GM18951 (cell line): ENCODE results near the gene IRAK1.

Experiments used
- POLR2A ChIP-seq: IDR thresholded peaks from 4 replicates; pipeline ENCODE4 v1.6.1; 2011; ENCODE audit warnings: mild to moderate bottlenecking; ENCODE audit not compliant: insufficient read length, insufficient read depth; ENCODE audit errors: extremely low read depth
- in situ Hi-C: fragments of 300-500 bp; cut with MboI; formaldehyde crosslinking; loops from one replicate; pipeline ENCODE4 v1.12.0; 2022; ENCODE audit warnings: low sequenced_read_pairs, mixed read lengths, inconsistent platforms; ENCODE audit not compliant: unreplicated experiment

The IRAK1 gene

DNA sequence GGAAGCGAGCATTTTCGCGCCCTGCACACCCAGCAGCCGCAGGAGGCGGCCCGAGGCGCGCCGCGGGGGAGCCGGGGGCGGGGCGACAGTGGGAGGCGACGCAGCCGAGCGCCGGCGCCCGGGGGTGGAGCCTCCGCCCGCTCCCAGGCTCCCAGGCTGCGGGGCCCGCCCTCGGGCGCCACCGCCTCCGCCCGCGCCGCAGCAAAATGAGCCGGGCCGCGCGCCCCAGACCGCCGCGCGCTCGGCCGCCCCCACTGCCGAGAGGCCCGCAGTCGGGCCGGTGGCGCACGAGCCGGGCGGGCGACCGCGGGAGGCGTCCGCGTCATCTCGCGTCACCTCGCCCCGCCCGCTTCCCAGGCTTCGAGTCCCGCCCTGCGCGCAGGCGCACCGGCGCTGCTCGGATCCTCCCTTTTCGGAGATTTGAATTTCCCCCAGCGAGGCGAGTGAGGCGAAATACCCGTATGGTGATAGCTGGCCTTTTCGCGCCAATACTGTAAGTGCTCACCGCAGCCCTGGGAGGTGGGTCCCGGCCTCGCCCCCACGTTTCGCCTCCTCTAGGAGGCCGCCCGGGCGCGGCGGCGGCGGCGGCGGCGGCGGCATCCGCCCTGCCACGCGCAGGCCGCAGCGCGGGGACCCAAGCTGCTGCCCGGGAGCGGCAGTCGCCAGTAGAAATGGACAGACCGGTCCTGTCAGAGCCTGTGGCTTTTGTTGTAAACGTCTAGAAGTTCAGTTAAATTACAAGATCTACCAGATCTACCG, 47.2 kb downstream of the IRAK1 start, which contains the start of gene TMEM187:
Gene TMEM187, plus strand, starts transcription at position 387 of the 759 bp plus-strand sequence. CDS start 9,309 bp downstream, outside the sequence.
- peak; percentile 64 for TF ChIP-seq POLR2A
- in situ Hi-C loops: no loop called here

DNA sequence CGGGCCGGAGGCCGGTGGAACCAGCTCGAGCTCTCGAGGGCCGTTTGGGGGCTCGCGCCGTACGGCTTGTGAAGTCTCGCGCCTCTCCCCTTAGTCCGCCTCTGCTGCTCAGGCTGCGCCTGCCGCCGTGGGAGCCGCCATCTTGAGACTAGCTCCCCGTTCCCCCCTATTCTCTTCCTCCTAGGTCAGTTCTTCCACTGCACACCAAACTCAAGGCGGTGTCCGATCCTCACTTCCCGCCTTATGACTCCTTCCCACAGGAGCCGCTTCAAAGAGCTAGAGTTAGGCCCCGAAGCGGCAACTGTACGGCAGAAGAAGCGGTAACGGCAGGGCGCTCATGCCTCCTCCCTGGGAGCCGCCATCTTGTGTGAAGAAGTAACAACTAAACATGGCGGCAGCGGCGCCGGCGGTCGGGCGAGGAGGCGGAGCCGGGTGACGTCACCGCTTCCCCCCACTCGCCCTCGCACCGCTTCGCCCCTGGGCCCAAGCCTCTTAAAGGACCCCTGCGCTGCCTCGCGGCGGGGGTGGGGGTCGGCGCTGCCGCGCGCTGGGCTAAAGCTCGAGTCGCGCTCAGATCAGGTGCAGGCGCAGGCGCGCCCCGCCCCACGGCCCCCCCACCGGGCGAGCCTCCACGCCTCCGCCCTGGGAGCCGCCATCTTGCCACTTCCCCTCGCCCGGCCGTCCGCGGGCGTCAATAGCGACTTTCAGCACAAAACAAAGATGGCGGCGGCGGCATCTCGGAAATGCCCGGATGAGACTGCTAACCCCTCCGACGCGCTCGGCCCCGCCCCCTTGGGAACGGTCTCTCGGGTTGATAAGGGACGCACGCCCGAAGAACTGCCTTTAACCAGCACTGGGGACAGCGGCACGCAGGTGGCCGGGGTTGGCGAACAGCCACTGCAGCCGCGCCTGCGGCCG, 48.0 kb downstream of the IRAK1 start, which contains the start of gene HCFC1:
Gene HCFC1, minus strand, starts transcription at position 369 of the 918 bp plus-strand sequence. CDS start 978 bp downstream, outside the sequence.
- peak; percentile 54 for TF ChIP-seq POLR2A
- in situ Hi-C loops: no loop called here

DNA sequence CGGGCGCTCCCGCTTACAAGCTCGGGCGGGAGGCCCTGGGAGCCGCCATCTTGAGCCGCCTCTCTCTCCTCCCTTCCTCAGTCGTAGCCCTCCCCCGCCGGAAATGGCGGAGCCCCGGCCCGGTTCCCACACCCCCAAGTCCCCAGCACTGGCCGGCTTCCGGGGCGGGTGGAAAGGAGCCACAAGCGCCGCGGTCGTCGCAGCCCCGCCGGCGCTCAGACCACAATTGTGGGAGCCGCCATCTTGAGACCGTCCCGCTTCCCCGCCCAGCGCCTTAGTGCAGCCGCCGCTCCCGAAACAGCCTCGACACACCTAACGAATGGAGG, 48.6 kb downstream of the IRAK1 start:
- TF ChIP-seq POLR2A: peak; percentile 57
- in situ Hi-C loops: no loop called here

DNA sequence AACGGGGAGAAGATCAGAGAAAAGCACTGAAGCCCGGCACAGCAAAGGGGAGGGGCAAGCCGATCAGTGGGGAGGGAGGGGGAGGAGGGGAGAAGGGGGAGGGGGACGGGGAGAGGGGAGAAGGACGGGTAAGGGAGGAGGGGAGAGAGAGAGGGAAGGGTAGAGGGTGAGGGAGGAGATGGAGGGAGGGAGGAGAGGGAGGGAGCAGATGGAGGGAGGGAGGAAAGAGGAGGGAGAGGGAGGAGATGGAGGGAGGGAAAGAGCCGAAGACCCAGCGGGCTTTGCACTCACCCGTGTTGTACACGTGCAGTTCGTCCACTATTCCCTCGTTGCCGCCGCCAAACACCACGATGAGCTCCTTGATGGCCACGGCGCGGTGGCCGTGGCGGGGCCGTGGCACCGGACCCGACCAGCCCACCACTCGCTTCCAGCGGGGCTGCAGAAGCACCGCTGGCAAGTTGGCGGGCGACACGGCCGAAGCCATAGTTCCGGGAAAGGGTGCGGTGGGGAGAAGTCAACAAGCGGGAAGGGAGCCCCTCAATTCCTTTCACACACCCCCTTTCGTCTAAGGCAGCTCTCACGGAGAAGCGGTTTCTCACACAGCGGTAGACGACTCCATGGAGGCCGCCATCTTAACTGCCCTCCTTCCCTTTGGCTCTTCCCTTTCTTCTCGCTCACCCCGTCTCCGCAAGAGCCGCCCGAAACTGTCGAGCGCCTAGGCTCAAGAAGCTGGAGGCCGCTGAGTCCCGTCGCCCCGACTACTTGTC, 49.2 kb downstream of the IRAK1 start:
- in situ Hi-C loops: no loop called here

DNA sequence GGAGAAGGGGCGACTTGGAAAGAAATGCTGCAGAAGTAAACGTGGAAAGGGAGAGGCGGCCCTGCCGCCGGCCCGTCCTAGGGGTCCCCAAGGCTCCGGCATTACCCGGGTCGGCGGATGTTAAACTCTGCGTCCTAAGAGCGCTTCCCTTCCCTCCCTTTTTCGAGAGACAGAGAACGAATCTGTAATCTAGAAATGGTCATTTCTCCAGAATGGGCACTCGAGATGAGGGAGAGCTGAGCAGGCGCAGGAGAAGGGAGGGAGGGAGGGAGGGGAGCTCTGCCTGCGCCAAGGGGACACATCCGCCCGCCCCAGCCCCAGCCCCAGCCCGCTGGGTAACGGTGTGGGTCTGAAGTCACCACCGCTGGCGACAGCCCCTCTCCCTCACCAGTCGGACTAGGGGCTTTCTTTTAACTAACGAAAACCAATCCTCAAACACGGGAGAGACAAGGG, 49.8 kb downstream of the IRAK1 start:
- in situ Hi-C loops: no loop called here
- TF ChIP-seq POLR2A: no peak

More for the DNA sequence above, 49.2 kb downstream of the IRAK1 start:
- no peak for TF ChIP-seq POLR2A

DNA sequence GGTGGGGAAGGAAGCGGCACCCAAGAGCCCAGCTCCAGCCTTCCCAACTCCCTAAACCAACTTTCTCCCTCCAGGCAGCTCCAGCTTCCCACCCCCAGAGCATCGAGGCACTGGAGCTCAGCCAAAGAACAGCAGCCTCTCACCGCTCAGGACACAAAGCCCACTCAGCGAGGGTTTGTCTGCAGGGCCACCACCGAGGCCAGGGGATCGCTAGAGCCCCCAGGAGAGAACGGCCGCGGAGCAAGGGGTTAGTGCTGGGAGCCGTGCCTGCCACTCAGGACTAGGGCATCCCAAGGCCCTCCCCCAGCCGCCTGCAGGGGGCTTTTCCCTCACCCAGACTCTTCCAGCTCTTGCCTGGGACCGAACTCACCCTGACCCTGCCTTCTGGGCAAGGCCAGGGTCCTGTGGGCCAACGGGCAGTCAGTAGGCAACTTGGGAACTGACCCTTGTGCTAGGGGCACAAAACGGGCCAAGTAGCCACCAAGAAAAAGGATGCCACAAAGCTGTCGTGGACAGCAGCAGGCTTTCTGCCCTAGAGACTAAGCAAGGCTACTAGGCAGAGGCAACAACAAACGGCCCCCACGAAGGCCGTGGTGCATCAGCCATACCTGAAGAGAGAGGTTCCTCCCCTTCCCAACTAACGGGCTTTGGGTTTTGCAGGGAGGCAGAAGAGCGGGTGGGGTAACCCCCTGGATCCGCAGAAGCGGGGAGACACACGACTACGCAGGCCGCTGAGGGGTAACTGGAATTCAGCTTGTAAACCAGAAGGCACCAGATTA, 50.4 kb downstream of the IRAK1 start:
- TF ChIP-seq POLR2A: no peak
- in situ Hi-C loops: no loop called here

DNA sequence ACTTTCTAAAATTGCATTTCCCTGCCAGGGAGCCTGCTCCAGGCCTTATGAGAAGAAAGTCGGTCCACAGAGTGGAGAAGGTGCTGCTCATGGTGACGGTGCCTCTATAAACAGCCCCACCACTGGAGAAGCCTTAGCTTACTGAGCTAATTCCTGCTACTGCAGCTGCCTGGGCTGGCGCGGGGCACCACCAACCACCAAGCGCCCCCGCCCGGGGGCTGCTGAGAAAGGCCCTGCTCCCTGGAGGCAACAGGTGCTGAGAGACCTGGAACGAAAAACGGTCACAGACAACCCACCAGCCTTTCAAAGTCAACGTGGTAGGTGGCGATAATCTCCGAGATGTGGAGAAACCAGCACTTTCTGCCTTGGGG, 51.0 kb downstream of the IRAK1 start:
- in situ Hi-C loops: no loop called here
- no peak for TF ChIP-seq POLR2A

GRCh38 chrX:153968255-153968654, 51.4 kb downstream of the IRAK1 start:
- in situ Hi-C loops: no loop called here
- no peak for TF ChIP-seq POLR2A

- in situ Hi-C loops: no loop called here
Measured at GRCh38 chrX:153967536-153968224, 52.0 kb downstream of the IRAK1 start.

DNA sequence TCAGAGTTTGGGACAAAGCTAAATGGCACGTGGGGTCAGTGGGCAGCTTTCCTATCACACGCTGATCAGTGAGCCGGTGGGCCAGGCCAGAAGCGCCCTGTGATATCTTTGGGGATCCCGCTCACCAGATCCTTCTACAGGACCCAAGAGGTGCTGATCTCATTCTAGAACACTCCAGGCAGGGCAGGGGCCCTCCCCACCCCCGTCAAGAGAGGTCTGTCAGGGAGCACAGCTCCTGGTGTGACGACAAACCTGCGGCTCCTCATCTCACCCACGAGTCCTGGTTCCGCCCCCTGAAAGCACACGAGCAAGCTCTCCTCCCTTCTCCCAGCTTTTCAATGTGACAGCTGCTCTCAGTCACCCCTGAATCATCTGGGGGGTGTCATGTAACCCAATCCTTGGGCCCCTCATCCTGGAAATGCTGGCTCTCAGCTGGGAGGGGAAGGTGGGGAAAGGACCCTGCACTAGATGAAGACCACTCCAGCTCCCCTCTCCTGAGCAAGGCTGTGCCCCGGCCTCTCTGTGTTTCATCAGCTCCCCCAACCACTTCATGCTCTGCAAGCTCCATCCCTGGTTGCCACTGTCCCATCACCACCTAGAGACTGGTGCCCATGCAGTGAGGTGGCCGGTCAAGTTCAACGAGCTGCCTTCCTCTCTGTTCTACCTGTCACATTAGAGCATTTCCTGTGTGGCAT, 52.7 kb downstream of the IRAK1 start:
- TF ChIP-seq POLR2A: no peak
- in situ Hi-C loops: no loop called here

More at GRCh38 chrX:153967536-153968224, 52.0 kb downstream of the IRAK1 start:
- TF ChIP-seq POLR2A: no peak

DNA sequence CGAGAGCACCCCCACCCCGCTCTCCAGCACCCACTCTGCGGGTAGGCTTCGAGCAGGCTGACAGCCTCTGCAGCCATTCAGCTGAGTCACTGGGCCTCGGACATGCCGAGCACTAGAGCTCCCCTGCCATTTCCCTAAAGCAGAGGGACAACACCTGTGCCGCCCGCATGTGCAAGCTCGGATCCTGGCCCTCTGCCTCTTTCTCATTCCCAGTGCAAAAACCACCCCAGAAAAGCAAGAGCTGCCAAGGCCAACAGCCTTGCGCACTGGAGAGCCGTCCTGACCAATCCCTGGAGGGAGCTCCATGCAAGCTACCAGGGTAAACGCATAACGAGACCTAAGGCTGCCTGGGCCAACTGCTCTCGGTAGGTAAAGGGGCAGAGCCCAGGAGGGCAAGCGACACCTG, 53.4 kb downstream of the IRAK1 start:
- in situ Hi-C loops: no loop called here
- no peak for TF ChIP-seq POLR2A
